OCI-LY7 (cell line): ENCODE data around the gene ARHGEF3. TPM values are rescaled to one million over a fixed set of nuclear protein-coding genes. Genes with fewer than 3 reads are reported as not detected.

Experiments used
- BruUV-seq: library from RNA; stranded (reverse); fragments of 400-500 nt; replicated peaks from 2 replicates; lab custom pipeline; 2021; lab: Mats Ljungman, UMichigan
- CTCF ChIA-PET: fragments of 300-600 bp; sonication (Branson Sonifier 250); formaldehyde crosslinking; loops from one replicate; lab custom pipeline; 2022; ENCODE audit warnings: antibody characterized with exemption; ENCODE audit not compliant: unreplicated experiment; lab: Charles Lee
- POLR2A ChIA-PET: fragments of 300-600 bp; sonication (Branson Sonifier 250); formaldehyde crosslinking; loops from one replicate; lab custom pipeline; 2022; ENCODE audit warnings: antibody characterized with exemption; lab: Charles Lee
- DNase-seq: peaks from one replicate; pipeline ENCODE4 v3.0.0-alpha.2; 2015; ENCODE audit warnings: low spot score
- H2AFZ ChIP-seq: fragments of 200-600 bp; sonication (generic), shearing (Covaris generic); 2 replicates; pipeline ENCODE4 v1.6.1; 2014; ENCODE audit warnings: mild to moderate bottlenecking, antibody characterized with exemption, low read length, moderate library complexity
- H3K27ac ChIP-seq: fragments of 200-600 bp; sonication (generic); 2 replicates; pipeline ENCODE4 v1.5.1; 2014; ENCODE audit warnings: mixed run types, low read depth, mild to moderate bottlenecking, moderate library complexity, low read length, inconsistent platforms; ENCODE audit not compliant: poor library complexity, severe bottlenecking
- H3K36me3 ChIP-seq: fragments of 200-600 bp; sonication (generic); 2 replicates; pipeline ENCODE4 v1.6.1; 2014; ENCODE audit warnings: mild to moderate bottlenecking, antibody characterized with exemption, low read length, moderate library complexity, mixed read lengths; ENCODE audit not compliant: insufficient read depth
- H3K4me1 ChIP-seq: fragments of 200-600 bp; sonication (generic); 2 replicates; pipeline ENCODE4 v1.5.1; 2014; ENCODE audit warnings: mild to moderate bottlenecking, low read length; ENCODE audit not compliant: insufficient read depth, poor library complexity, severe bottlenecking
- H3K4me2 ChIP-seq: fragments of 200-600 bp; sonication (generic); 2 replicates; pipeline ENCODE4 v1.6.1; 2014; ENCODE audit warnings: mild to moderate bottlenecking, low read length
- H3K4me3 ChIP-seq: fragments of 200-600 bp; sonication (generic); 2 replicates; pipeline ENCODE4 v1.5.1; 2014; ENCODE audit warnings: mild to moderate bottlenecking, low read depth, low read length; ENCODE audit not compliant: poor library complexity, severe bottlenecking
- H3K79me2 ChIP-seq: fragments of 200-600 bp; sonication (generic); 2 replicates; pipeline ENCODE4 v1.6.1; 2016; ENCODE audit warnings: low read depth, mild to moderate bottlenecking, low read length, moderate library complexity, mixed read lengths; ENCODE audit not compliant: insufficient read depth
- H3K9me2 ChIP-seq: fragments of 200-600 bp; sonication (generic); 2 replicates; pipeline ENCODE4 v1.6.1; 2016; ENCODE audit warnings: mild to moderate bottlenecking, low read length, mixed read lengths; ENCODE audit not compliant: insufficient read depth
- H3K9me3 ChIP-seq: fragments of 200-600 bp; sonication (generic); 2 replicates; pipeline ENCODE4 v1.6.1; 2014; ENCODE audit warnings: mild to moderate bottlenecking, mixed run types, low read length, mixed read lengths
- H4K20me1 ChIP-seq: fragments of 200-600 bp; sonication (generic); 2 replicates; pipeline ENCODE4 v1.6.1; 2014; ENCODE audit warnings: mild to moderate bottlenecking, antibody characterized with exemption, low read length, moderate library complexity, mixed read lengths; ENCODE audit not compliant: insufficient read depth
- EZH2phosphoT487 ChIP-seq: fragments of 200-600 bp; sonication (generic); IDR thresholded peaks from 2 replicates; pipeline ENCODE4 v1.6.1; 2018; ENCODE audit warnings: low read depth, borderline replicate concordance, mild to moderate bottlenecking, mixed run types, antibody characterized with exemption, low read length, moderate library complexity, mixed read lengths
- intact Hi-C: fragments of 100-400 bp; cut with micrococcal nuclease; formaldehyde crosslinking; loops from one replicate; pipeline ENCODE4 v1.10.0; 2022; ENCODE audit not compliant: unreplicated experiment
- total RNA-seq, 2 experiments: library from RNA; depleted of rRNA in 1 of 2; stranded (reverse); fragments of >200 nt in 1 of 2; shearing (Covaris generic) in 1 of 2; gene quantifications; 2 replicates each; pipeline ENCODE4 v1.2.3, GENCODE V29; 2014 to 2022
- TF ChIP-seq, protein P1 (sequence below): fragments of 200-600 bp; sonication (generic); conservative IDR thresholded peaks from 2 replicates; pipeline ENCODE4 v1.5.1; 2014; ENCODE audit warnings: mild to moderate bottlenecking, antibody characterized with exemption, low read length, moderate library complexity, mixed read lengths

Gene ARHGEF3
- total RNA-seq, 2 experiments from 2014 or later, result 14.1 to 26.9 TPM

DNA sequence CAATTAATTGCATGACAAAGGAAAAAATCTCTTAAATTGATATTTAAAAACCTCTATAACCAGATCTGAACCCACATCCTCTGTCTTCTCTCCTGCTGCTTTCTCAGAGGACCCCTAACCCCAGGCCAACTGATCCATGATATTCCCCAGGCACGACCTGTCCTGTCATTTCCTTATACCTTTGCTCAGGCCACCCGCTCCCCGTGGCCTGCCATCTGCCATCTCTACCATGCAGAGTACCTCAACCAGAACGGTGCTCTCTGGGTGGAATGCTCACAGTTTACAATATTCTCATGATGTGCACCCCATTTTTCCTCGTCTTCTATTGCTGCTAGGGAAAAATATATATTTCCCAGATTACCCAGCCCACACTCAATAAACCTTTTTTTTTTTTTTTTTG, 57.7 kb downstream of the ARHGEF3 start:
- no peak for TF ChIP-seq EZH2phosphoT487
- TF ChIP-seq, protein P1, sequence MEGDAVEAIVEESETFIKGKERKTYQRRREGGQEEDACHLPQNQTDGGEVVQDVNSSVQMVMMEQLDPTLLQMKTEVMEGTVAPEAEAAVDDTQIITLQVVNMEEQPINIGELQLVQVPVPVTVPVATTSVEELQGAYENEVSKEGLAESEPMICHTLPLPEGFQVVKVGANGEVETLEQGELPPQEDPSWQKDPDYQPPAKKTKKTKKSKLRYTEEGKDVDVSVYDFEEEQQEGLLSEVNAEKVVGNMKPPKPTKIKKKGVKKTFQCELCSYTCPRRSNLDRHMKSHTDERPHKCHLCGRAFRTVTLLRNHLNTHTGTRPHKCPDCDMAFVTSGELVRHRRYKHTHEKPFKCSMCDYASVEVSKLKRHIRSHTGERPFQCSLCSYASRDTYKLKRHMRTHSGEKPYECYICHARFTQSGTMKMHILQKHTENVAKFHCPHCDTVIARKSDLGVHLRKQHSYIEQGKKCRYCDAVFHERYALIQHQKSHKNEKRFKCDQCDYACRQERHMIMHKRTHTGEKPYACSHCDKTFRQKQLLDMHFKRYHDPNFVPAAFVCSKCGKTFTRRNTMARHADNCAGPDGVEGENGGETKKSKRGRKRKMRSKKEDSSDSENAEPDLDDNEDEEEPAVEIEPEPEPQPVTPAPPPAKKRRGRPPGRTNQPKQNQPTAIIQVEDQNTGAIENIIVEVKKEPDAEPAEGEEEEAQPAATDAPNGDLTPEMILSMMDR, result no peak
- BruUV-seq, result no TSS peak
- Histone ChIP-seq H3K27ac (no peak overlapping the region), H3K79me2 (no peaks in the 10 kb centered on the region), H3K36me3 (peaks cover 55% of the 10 kb centered on the region), H3K4me2 (no peak overlapping the region), H2AFZ (no peak overlapping the region), H4K20me1 (no peaks in the 10 kb centered on the region), H3K4me3 (no peak overlapping the region), H3K4me1 (no peaks in the 10 kb centered on the region), H3K9me2 (no peaks in the 10 kb centered on the region), H3K9me3 (no peaks in the 10 kb centered on the region)
- CTCF ChIA-PET, result no interaction called here
- intact Hi-C loops, result no loop called here
- POLR2A ChIA-PET, result interaction anchor here (0.7 kb wide), 2 partner anchors 18 to 64 kb away, joined by 3 read pairs; no protein-coding TSS in a partner anchor
- no peak for DNase-seq

DNA sequence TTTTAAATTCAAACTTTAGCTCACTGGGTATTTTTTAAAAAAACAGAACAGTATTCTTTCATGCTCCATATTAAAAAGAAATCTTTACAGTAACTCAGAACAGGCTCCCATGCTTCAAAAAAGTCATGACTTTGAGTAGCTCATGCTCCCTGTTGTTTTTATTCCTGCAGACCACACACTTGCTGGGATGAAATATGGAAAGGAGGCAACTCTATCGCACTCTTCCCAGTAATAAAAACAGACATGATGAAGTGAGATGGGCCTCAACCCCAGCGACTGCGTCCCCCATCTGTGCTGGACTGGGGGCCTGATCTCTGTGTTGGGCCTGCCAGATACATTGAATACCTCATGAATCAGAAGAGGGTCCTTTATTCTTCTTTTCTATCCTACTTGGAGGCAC, 58.9 kb downstream of the ARHGEF3 start:
- Histone ChIP-seq H4K20me1 (no peaks in the 10 kb centered on the region), H3K79me2 (no peaks in the 10 kb centered on the region), H3K4me3 (no peak overlapping the region), H3K9me2 (no peaks in the 10 kb centered on the region), H3K4me1 (no peaks in the 10 kb centered on the region), H3K36me3 (peaks cover 45% of the 10 kb centered on the region), H2AFZ (no peak overlapping the region), H3K4me2 (no peak overlapping the region), H3K9me3 (no peaks in the 10 kb centered on the region), H3K27ac (no peak overlapping the region)
- ChIA-PET POLR2A (interaction anchor here (0.9 to 1.3 kb wide), 2 partner anchors 18 to 139 kb away, joined by 4 read pairs; no protein-coding TSS in a partner anchor), CTCF (interaction anchor here (1.0 kb wide), 1 partner anchor 8 kb away, joined by 3 read pairs; no protein-coding TSS in a partner anchor)
- no peak for TF ChIP-seq EZH2phosphoT487
- TF ChIP-seq, protein P1, result no peak
- no TSS peak for BruUV-seq
- intact Hi-C loops, result no loop called here
- no peak for DNase-seq

- Histone ChIP-seq H3K4me1 (no peaks in the 10 kb centered on the region), H2AFZ (no peak overlapping the region), H3K9me3 (no peaks in the 10 kb centered on the region), H3K4me3 (no peak overlapping the region), H3K36me3 (peaks cover 56% of the 10 kb centered on the region), H3K27ac (no peak overlapping the region), H4K20me1 (no peaks in the 10 kb centered on the region), H3K79me2 (no peaks in the 10 kb centered on the region), H3K4me2 (no peak overlapping the region), H3K9me2 (no peaks in the 10 kb centered on the region)
- TF ChIP-seq EZH2phosphoT487, result no peak
- TF ChIP-seq, protein P1, result no peak
- intact Hi-C loops, result no loop called here
- ChIA-PET CTCF (no interaction called here), POLR2A (interaction anchor here (0.7 kb wide), 1 partner anchor 499 kb away, joined by 3 read pairs; no protein-coding TSS in a partner anchor)
- no peak for DNase-seq
- BruUV-seq, result no TSS peak
Measured at GRCh38 chr3:56739036-56739435, 62.7 kb downstream of the ARHGEF3 start.
